HUDEP-2 (cell line): ENCODE data around the gene DYRK1B.

ENCODE experiments used
- DNase-seq, 76 experiments: peaks; one replicate each; lab custom pipeline; 2025; ENCODE audit not compliant: unreplicated experiment in 76 of 76; lab: John Stamatoyannopoulos, UW

Gene DYRK1B

DNA sequence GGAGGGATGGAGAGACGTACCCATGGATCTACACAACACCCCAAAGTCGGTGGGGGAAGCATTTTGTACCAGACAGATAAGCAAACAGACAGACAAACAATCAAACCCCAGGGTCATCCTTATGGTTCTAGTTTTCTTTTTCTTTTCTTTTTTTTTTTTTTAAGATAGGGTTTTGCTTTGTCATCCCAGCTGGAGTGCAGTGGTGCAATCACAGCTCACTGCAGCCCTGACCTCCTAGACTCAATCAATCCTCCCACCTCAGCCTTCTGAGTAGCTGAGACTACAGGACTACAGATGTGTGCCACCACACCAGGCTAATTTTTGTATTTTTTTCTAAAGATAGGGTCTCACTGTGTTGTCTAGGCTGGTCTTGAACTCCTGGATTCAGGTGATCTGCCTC lies 30.2 kb upstream of the DYRK1B start:
- DNase-seq, result no peak

DNA sequence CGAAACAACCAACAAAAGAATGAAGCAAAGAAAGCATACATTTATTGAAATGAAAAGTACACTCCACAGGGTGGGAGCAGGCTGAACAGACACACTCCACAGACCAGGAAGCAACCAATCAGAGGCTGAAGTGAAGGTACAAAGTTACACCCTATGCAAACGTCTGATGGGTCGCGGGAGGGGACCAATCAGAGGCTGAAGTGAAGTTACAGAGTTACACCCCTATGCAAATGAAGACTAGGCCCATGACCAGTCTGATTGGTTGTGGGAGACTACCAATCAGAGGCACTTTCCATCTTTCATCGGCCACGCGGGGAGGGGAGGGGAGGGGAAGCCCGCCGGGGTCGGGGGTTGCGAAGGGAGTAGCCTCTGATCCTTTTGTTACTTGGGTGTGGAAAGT lies 24.6 kb upstream of the DYRK1B start:
- peak in 2 of 76 experiments; percentile 11 to 15 for DNase-seq

DNA sequence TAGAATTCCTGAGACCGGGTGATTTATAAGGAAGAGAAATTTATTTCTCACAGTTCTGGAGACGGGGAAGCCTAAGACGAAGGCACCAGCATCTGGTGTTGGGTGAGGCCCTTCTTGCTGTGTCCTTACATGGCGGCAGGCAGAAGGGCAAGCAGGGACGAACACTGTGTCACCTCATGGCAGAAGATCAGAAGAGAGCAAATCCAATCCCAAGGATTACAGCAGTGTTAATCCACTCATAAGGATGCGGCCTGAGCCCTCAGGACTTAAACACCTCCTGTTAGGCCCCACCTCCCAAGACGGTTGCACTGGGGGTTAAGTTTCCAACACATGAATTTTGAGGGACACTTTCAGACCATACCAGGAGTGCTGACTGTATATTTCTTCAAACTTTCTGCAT lies 18.9 kb upstream of the DYRK1B start:
- no peak for DNase-seq

DNA sequence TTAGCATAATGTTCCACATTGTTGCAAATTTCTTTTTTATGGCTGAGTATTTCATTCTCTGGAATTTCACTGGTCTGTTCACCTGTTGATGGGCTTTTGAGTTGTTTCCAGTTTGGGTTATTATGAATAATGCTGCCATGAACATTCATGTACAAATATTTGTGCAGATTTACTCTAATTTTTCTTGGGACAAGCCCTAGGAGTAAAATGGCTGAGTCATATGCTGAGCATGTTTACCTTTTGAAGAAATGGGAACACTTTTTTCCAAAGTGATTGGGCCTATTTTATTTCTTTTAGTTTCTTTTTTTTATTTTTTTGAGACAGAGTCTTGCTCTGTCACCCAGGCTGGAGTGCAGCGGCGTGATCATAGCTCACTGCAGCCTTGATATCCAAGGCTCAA lies 16.9 kb upstream of the DYRK1B start:
- no peak for DNase-seq

DNA sequence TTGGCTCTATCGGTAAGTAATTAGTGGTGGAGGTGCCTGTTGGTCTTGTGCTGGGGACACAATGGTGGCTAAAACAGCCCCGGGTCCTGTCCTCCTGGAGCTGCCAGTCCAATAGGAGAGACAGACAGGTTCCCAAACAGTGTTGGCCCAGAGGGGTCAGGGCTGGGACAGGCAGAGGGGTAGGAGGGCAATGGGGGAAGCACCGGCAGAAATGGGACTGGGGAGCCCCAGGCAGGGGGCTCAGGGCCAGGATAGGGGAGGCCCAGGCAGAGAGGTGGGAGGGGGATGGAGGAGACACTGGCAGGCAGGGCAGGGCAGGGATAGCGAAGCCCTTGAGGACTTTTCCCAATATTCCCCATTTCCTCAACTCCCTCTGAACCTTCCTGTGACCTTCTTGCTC lies 14.4 kb upstream of the DYRK1B start:
- no peak for DNase-seq

DNA sequence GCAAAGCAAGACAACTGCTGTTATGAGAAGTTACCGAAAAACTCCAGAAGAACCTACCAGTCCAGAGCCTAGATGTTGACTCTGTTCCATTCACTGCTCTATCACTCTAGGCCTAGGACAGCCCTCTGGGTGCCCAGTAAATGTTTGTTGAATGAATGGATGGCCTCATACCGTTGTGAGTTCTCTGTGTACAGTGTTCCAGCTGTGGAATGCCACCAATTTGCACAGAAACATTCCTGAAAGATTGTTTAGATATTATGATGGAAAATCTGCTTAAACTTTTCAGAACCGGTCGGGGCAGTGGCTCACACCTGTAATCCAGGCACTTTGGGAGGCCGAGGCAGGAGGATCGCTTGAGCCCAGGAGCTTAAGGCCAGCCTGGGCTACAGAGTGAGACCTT lies 13.6 kb upstream of the DYRK1B start:
- DNase-seq, result no peak

DNA sequence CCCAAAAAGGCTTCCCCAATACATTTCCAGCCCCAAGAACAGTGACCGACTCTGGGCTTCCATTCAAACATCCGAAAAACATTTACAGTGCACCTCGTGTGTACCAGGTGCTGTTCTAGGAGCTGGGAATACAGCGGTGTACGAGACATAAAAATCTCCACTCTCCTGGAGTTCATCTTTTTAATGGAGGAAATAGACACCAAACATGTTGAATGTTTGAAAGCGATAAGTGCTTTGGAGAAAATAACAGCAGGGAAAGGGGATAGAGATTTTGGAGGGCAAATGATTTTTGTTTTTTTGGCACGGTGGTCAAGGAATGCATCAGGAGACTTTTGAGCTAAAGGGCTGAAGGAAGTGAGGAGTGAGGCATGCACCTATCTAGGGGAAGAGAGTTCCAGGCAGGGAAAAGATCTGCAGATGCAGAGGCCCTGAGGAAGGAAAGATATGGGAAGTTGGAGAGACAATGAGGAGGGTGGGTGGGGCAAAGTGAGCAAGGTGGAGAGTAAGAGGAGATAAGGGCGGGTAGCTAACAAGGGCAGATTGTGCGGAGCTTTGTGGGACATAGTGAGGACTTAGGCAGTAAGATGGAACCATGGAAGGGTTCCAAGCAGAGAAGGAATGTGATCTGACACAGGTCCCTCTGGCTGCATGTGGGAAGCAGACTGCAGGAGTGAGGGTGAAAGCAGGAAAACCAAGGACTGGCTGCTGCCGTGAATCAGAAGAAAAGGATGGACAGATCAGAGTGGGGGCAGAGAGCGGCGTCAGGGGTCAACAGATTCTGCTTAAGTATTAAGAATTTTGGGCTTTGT lies 12.9 kb upstream of the DYRK1B start:
- DNase-seq, result peak in 20 of 76 experiments; percentile 7 to 52 (median 22)

DNA sequence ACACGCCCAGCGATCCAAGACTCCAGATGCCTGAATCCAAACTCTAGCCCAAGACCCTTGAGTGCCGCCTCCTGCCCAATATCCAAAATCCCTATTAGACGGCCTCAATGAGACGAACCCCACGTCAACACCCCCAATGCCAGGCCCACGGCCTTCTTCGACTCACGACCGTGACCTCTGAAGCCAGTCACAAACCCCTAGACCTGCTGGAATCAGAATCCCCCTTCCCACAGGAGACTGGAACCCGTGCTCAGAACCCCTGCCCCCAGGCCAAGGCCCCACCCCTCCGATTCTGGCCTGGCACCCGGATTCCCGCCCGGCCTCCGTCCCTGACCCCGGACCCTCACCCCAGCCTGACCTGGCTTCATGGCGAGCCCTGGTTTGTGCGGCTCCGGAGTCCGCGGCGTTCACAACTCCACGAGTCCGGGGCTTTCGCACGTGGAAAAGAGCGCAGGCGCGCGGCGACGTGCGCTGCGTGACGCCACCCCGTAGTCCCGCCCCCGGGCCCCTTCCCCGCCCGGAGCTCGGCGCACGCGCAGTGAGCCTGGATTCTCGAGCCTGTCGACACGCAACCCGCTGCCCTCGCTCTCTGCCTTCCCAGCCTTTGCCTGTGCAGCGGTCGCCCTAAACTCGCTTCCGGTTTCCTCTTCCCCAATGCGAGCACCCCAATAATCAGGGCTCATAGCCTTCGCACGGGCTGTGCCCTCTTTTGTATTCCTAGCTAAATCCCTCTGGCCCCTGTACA lies 12.1 kb upstream of the DYRK1B start, which contains the start of gene FBL:
TSS of gene FBL (minus strand) at position 447 of the 745 bp plus-strand sequence. CDS start at position 368, 79 bp downstream.
- peak in 75 of 76 experiments; percentile 42 to 99 (median 96) for DNase-seq

DNA sequence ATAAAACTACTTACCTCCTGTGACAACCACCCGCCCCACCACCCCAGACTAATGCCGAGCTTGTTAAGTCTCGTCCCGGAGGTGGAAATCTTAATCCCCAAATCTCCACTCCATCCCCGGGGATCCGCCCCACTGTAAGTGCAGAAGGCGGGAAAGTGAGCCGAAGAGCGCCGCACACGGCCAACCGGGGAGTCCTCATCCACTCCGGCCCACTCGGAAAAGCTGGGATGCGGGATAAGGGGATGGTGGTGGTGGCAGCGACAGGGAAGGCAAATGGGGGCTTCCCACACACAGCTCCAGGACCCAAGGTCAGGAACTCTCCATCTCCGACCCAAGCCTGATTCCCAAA lies 11.6 kb upstream of the DYRK1B start:
- peak in 10 of 76 experiments; percentile 9 to 53 (median 23) for DNase-seq

DNA sequence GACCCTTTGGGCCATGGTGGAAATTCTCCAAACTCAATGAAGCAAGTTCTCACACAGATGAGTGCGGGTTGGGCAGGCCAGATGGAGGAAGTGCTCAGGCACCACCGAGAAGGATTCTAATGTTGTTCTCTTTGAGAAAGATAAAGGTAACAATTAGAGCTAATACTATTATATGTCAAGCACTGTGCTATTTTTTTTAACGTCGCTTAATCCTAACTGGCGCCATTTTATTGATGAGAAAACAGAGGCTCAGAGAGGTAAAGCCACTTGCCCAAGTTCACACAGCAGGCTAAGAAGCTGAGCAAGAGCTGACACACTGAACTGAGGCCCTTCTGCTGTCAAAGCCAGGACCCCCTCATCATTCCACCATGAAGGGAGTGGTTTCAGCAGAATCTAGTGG lies 11.2 kb upstream of the DYRK1B start:
- DNase-seq, result peak in 2 of 76 experiments; percentile 9 to 37

DNA sequence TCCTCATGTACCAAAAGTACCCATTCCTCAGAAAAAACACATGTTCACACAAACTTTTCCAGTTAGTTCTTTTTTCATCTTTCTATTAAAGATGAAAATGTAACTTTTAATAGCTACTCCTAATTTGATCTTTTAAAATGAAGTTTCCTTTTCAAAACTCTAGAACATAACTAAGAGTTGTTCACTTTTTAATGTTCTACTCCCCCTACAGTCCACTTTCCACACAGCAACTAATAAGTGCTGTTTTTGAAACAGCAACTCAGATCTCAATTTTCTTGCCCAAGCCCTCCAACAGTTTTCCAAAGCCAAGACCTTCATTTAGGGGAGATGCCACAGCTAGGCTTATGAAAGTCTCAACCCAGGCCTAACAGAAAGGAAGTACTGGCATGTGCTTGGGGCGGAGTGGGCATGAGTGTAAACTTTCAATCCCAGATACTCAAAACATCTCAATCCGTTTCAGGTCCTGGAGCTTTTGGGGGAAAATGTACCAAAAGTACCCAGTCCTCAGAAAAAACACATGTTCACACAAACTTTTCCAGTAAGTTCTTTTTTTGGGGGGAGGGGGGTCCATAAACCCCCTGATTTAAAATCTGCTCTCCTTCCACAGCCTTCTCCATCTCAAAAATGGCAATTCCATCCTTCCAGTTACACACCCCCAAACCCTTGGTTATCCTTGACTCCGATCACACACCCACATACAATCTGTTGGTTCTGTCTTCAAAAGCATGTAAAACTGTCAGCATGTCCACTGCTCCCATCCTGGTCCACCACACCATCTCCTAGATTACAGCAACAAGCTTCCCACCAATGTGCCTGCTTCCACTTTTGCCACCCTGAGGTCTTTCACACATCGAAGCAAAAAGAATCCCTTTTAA lies 10.2 kb upstream of the DYRK1B start:
- DNase-seq, result peak in 29 of 76 experiments; percentile 11 to 62 (median 39)

DNA sequence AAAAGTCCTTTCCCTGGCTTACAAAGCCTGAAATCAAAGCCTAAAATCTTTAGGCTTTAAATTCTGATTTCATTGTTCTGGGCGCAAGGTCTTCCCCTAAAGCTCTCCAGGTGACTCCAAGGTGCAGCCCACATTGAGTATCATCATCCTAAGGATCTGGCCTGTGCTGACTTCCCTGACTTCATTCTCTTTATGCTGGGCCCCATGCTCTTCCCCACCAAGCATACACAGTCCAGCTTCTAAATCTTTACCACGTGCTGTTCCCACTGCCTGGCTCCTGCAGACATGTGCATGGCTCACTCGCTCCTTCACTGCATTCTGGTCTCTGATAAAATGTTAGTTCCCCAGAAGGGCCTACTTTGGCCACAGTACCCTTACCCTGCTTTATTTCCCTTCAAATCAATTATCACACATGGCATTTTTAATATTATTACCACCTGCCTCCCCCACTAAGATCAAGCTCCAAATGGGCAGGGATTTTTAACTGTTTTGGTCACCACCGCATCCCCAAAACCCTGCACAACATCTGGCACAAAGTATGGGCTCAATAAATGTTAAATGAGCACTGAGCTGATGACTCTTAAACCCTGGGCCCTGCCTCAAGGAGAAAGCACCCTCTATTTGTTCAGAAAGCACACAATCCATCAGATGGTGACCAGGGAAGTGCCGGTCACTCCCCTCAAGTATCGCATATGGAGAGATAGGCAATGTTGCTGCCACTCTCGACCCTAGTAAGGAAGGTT lies 8.9 kb upstream of the DYRK1B start:
- DNase-seq, result peak in 1 of 76 experiments; percentile 23

DNA sequence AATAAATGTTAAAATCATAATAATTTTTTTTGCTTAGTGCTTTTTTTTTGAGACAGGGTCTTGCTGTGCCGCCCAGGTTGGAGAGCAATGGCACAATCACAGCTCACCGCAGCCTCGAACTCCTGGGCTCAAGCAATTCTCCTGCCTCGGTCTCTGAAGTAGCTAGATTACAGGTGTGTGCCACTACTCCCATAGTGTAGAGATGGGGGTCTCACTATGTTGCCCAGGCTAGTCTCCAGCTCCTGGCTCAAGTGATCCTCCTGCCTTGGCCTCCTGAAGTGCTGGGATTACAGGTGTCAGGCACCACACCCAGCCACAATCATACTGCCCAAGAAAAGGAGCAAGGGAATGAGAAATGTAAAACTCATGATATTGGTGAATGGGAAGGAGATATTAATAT lies 7.1 kb upstream of the DYRK1B start:
- no peak for DNase-seq

DNA sequence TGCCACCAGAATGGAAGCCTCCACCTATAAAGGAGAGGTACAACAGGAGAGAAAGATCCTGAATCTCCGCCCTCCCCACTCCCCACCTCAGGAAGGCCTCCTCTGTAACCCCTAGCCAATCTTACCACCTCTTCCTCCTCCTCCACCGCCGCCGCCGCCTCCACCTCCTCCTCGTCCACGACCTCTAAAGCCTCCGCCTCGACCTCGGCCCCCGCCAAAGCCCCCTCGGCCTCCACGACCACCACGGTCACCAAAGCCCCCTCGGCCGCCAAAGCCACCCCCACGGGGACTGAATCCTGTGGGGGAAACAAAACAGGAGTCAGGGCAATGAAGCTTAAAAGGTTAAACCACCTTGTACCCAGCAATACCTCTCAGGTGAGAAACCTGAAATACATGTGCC lies 6.5 kb upstream of the DYRK1B start:
- no peak for DNase-seq

DNA sequence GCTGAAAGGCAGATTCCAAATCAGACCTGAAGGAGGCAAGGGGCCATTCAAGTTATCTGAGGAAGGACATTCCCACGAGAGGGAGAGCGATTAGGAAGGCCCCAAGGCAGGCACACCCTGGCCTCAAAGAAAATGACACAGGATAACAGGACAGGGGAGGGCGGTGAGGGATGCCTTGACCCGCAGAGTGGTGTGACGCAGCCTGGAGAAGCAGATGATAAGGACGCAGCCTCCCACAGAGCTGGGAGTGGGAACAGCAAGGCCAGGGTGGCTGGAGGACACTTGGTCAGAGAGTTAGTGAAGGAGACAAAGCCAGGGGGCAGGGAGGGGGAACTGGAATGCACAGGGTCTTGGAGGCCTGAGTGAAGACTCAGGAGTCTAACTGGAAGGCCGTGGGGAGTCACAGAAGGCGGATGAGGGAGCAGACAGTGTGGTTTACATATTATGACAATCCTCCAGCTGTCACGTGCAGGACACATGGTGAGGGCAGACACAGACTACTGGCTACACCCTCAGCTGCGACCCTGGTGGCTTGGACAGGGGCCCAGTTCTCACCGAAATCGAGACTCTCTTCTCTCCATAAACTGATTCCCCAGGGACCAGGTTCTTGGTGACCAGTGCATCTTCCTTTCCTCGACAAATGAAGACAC lies 5.8 kb upstream of the DYRK1B start:
- DNase-seq, result peak in 41 of 76 experiments; percentile 11 to 81 (median 48)

DNA sequence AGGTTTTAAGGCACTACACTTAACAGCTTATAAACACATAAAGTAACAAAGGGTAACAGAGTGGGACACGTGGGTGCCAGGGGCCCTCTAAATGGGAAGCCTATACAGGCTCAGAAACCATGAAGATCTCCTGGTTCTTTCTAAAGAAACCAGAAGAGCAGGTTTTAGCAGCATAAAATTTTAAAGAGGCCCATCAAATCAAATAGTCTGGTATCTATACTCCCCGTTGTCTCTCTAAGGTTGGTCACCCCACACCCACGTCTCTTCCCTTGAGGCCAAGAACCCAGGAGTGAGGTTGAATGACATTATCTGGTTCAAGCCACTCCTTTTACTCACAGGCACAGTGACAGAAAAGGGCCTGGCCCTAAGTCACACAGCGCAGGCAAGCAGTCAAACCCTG lies 4.6 kb upstream of the DYRK1B start:
- peak in 35 of 76 experiments; percentile 12 to 80 (median 34) for DNase-seq

DNA sequence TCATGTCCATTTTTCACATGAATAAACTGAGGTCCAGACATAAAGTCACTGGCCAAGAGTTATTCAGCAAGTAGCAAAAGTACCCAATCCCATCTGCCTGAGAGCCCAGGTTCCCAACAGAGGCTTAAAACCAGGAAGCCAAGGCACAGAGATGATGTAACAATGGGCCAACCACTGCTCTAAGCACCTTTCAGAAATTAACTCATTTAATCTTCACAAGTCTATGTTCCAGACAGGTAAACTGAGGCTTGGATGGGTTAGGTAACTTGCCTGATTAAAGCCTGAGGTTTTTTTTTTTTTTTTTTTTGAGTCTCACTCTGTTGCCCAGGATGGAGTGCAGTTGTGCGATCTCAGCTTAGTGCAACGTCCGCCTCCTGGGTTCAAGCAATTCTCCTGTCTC lies 4.0 kb upstream of the DYRK1B start:
- no peak for DNase-seq

DNA sequence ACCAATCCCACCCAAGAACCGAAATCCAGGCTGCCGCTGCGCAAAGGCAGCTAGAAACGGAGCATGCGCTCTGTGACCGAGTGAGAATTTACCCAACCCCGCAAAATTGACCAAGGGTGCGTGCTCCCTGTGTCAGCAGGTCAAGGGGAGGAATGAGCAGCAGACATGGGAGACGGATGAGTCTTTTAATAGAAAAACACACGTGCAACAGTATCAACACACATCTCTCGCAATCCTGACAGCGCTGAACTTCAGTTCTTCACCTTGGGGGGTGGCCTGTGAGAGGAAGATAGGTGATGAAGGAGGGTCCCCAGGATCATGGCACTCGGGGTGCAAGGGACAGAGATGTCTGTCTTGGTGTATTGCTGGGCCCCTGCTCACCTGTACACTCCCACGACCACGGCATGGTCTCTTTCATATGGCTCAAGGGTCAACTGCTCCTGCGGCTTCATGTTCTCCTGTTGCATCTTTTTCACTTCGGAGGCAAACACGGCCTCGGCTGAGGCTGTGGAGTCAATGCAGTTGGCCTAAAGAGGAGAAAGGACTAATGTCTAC lies 402 bp upstream of the DYRK1B start:
- DNase-seq, result no peak

DNA sequence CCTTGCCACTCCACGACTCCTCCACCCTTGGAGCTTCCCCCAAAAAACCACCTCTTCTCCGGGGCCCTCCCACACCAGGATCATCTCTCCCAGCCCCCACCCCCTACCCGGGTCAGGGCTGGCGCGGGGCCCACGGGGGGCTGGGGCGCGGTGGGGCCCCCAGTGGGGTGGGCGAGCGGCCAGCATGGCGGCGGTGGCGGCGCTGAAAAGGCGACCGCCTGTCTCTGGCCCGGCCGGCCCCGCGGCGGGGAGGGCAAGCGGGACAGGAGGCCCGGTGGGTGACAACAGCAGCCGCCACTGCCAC lies 850 bp downstream of the DYRK1B start:
- no peak for DNase-seq
